HEK293T (cell line): ENCODE results near the gene SH3GLB1.

Source experiments
- ARNT ChIP-seq: fragments of 450-650 bp; IDR thresholded peaks from 2 replicates; pipeline ENCODE4 v1.6.1; 2017; ENCODE audit warnings: mild to moderate bottlenecking
- BHLHE40 ChIP-seq: fragments of 450-650 bp; IDR thresholded peaks from 2 replicates; pipeline ENCODE4 v1.6.1; 2016; ENCODE audit warnings: mild to moderate bottlenecking, moderate library complexity, borderline replicate concordance
- CTBP1 ChIP-seq: fragments of 450-650 bp; IDR thresholded peaks from 2 replicates; pipeline ENCODE4 v1.6.1; 2016; ENCODE audit warnings: borderline replicate concordance
- ELF4 ChIP-seq: fragments of 450-650 bp; IDR thresholded peaks from 2 replicates; pipeline ENCODE4 v1.6.1; 2017; ENCODE audit warnings: antibody characterized with exemption
- FOXA1 ChIP-seq: fragments of 450-650 bp; IDR thresholded peaks from 2 replicates; pipeline ENCODE4 v1.6.1; 2016; ENCODE audit warnings: mild to moderate bottlenecking
- FOXK2 ChIP-seq: fragments of 450-650 bp; IDR thresholded peaks from 2 replicates; pipeline ENCODE4 v1.6.1; 2016; ENCODE audit warnings: mild to moderate bottlenecking
- FOXM1 ChIP-seq: fragments of 450-650 bp; IDR thresholded peaks from 2 replicates; pipeline ENCODE4 v1.6.1; 2017; ENCODE audit warnings: mild to moderate bottlenecking, borderline replicate concordance
- HDGF ChIP-seq: fragments of 450-650 bp; IDR thresholded peaks from 2 replicates; pipeline ENCODE4 v1.6.1; 2017; ENCODE audit warnings: antibody characterized with exemption, borderline replicate concordance
- NFRKB ChIP-seq: fragments of 450-650 bp; IDR thresholded peaks from 2 replicates; pipeline ENCODE4 v1.6.1; 2016; ENCODE audit warnings: mild to moderate bottlenecking, moderate library complexity
- SP1 ChIP-seq: fragments of 450-650 bp; IDR thresholded peaks from 2 replicates; pipeline ENCODE4 v1.6.1; 2017
- SUZ12 ChIP-seq: fragments of 450-650 bp; IDR thresholded peaks from 2 replicates; pipeline ENCODE4 v1.6.1; 2016; ENCODE audit warnings: mild to moderate bottlenecking
- TARDBP ChIP-seq: fragments of 450-650 bp; IDR thresholded peaks from 2 replicates; pipeline ENCODE4 v1.6.1; 2016
- ZNF384 ChIP-seq: fragments of 450-650 bp; IDR thresholded peaks from 2 replicates; pipeline ENCODE4 v1.6.1; 2016
- TF ChIP-seq, protein P1 (sequence below): fragments of 450-650 bp; IDR thresholded peaks from 2 replicates; pipeline ENCODE4 v1.6.1; 2016

DNA sequence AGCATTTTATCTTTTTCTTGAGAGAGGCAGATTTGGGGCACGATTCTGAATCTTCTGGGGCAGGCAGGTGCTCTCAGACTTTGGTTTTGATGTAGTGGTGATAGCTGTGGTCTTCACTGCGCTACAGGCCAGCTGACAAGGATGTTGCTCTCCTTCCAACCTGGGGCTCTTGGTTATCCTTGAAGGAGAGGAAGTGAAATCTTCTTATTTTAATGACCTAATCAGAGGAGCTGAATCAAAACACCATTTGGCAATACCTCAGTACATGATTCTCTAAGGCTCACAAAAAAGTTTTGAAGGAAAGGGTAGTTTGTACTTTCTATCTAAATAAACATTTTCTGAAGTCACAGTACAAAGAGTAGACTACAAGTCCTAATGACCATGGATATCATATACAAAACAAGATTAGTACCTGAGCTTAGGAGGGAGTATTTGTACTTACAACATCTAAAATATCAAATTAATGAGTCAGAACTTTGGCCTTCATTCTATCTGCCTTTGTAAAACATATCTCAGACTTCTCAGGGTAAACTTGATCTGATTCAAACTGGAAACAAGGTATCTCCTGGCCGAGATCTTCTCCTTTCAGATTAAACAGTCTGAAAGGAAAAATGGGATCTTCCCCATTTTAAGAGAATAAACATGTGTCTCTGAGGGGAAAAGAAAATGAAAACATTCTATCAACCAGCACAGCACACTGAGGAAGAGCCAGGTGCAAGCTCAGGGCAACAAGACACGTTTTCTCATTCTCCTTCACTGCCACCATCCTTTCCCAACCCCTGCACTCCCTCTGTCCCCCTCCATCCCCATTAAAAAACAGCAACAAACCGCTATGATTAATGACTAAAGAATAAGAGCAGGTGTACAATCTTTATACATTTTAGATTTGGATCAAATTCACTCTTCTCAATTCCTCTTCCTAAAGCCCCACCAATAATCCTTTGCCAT lies 69.2 kb downstream of the SH3GLB1 start:
- no peak for TF ChIP-seq FOXM1
- TF ChIP-seq FOXK2, result no peak
- no peak for TF ChIP-seq FOXA1
- TF ChIP-seq HDGF, result no peak
- TF ChIP-seq TARDBP, result no peak
- no peak for TF ChIP-seq SUZ12
- no peak for TF ChIP-seq BHLHE40
- TF ChIP-seq SP1, result no peak
- TF ChIP-seq ZNF384, result no peak
- no peak for TF ChIP-seq CTBP1
- TF ChIP-seq, protein P1, sequence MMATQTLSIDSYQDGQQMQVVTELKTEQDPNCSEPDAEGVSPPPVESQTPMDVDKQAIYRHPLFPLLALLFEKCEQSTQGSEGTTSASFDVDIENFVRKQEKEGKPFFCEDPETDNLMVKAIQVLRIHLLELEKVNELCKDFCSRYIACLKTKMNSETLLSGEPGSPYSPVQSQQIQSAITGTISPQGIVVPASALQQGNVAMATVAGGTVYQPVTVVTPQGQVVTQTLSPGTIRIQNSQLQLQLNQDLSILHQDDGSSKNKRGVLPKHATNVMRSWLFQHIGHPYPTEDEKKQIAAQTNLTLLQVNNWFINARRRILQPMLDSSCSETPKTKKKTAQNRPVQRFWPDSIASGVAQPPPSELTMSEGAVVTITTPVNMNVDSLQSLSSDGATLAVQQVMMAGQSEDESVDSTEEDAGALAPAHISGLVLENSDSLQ, result no peak
- TF ChIP-seq ELF4, result no peak
- no peak for TF ChIP-seq ARNT
- no peak for TF ChIP-seq NFRKB
